A549 (cell line): ENCODE data around the gene RHEB. TPM values are rescaled to one million over a fixed set of nuclear protein-coding genes. Genes with fewer than 3 reads are reported as not detected.

Experiments used
- ATAC-seq, 2 experiments: fragments of 200-7000 bp in 1 of 2; fragments of >200 bp in 1 of 2; cut with Nextera tagmentation in 1 of 2; cut with Tn5 transposase in 1 of 2; 3 replicates each; pipeline versions ENCODE4 v1.8.0 to v1.9.1; 2018 to 2020; ENCODE audit warnings: mild to moderate bottlenecking in 1 of 2, moderate library complexity in 1 of 2
- CTCF ChIA-PET: fragments of 300-600 bp; sonication (Branson Sonifier 250); formaldehyde crosslinking; extraction: SDS; loops from one replicate; lab custom pipeline; 2021; ENCODE audit warnings: antibody characterized with exemption, inconsistent platforms; lab: Yijun Ruan, JAX
- POLR2A ChIA-PET: fragments of 350-600 bp; formaldehyde crosslinking; extraction: SDS; loops from one replicate; lab custom pipeline; 2021; ENCODE audit warnings: antibody characterized with exemption, inconsistent platforms; lab: Yijun Ruan, JAX
- DNase-seq, 2 experiments: peaks; one replicate each; pipeline versions ENCODE4 v3.0.0 to v3.0.0-alpha.2; 2011 to 2016; ENCODE audit warnings: low read depth in 1 of 2, low spot score in 1 of 2
- FAIRE-seq: peaks from 2 replicates; lab custom pipeline; 2011; peaks lifted over from hg19 to GRCh38; lab: Jason Lieb, UNC
- H3K27ac ChIP-seq, 2 experiments: fragments of >200 bp; sonication (Bioruptor Twin); formaldehyde crosslinking; 3 replicates each; pipeline ENCODE4 v1.5.1; 2016 to 2017
- H3K4me1 ChIP-seq: fragments of >200 bp; sonication (Bioruptor Twin); formaldehyde crosslinking; 3 replicates; pipeline ENCODE4 v1.6.1; 2016
- H3K4me2 ChIP-seq: fragments of >200 bp; sonication (Bioruptor Twin); formaldehyde crosslinking; 3 replicates; pipeline ENCODE4 v1.6.1; 2016
- H3K4me3 ChIP-seq: fragments of >200 bp; sonication (Bioruptor Twin); formaldehyde crosslinking; 3 replicates; pipeline ENCODE4 v1.5.1; 2016
- H3K9me3 ChIP-seq: fragments of >200 bp; sonication (Bioruptor Twin); formaldehyde crosslinking; 3 replicates; pipeline ENCODE4 v1.6.1; 2016
- BCL3 ChIP-seq: fragments of >200 bp; sonication (Bioruptor Twin); formaldehyde crosslinking; IDR thresholded peaks from 3 replicates; pipeline ENCODE4 v1.6.1; 2016
- CBX2 ChIP-seq: fragments of 200-600 bp; sonication (generic); IDR thresholded peaks from 2 replicates; pipeline ENCODE4 v1.6.1; 2016; ENCODE audit warnings: low read depth, mild to moderate bottlenecking, borderline replicate concordance
- CBX8 ChIP-seq: fragments of 200-600 bp; sonication (generic); IDR thresholded peaks from 2 replicates; pipeline ENCODE4 v1.6.1; 2016
- CTCF ChIP-seq: fragments of >200 bp; sonication (Bioruptor Twin); formaldehyde crosslinking; IDR thresholded peaks from 3 replicates; pipeline ENCODE4 v1.5.1; 2016
- EHMT2 ChIP-seq: fragments of 200-600 bp; sonication (generic); IDR thresholded peaks from 2 replicates; pipeline ENCODE4 v1.6.1; 2016; ENCODE audit warnings: antibody characterized with exemption, low read depth, mild to moderate bottlenecking, moderate library complexity
- EP300 ChIP-seq, 2 experiments: fragments of >200 bp; sonication (Bioruptor Twin); formaldehyde crosslinking; IDR thresholded peaks; 2 replicates in 1 of 2; 3 replicates in 1 of 2; pipeline ENCODE4 v1.6.1; 2016 to 2017
- FOXS1 ChIP-seq: fragments of 250-450 bp; sonication (Bioruptor Pico); IDR thresholded peaks from 2 replicates; pipeline ENCODE4 v1.5.0; 2020; ENCODE audit warnings: mild to moderate bottlenecking, moderate library complexity
- GATA3 ChIP-seq: IDR thresholded peaks from 2 replicates; pipeline ENCODE4 v1.6.1; 2012; ENCODE audit warnings: borderline replicate concordance
- HOXA7 ChIP-seq: fragments of 250-450 bp; sonication (Bioruptor Pico); IDR thresholded peaks from 2 replicates; pipeline ENCODE4 v1.5.0; 2020; ENCODE audit warnings: mild to moderate bottlenecking, moderate library complexity
- HOXB13 ChIP-seq: fragments of 250-450 bp; sonication (Bioruptor Pico); IDR thresholded peaks from 2 replicates; pipeline ENCODE4 v1.5.0; 2020; ENCODE audit warnings: low read depth, mild to moderate bottlenecking, moderate library complexity
- HOXB5 ChIP-seq: fragments of 250-450 bp; sonication (Bioruptor Pico); IDR thresholded peaks from 2 replicates; pipeline ENCODE4 v1.5.0; 2020; ENCODE audit warnings: mild to moderate bottlenecking, moderate library complexity
- JUN ChIP-seq, 2 experiments: fragments of >200 bp; sonication (Bioruptor Twin); formaldehyde crosslinking; IDR thresholded peaks; 2 replicates in 1 of 2; 3 replicates in 1 of 2; pipeline ENCODE4 v1.6.1; 2016 to 2017
- MAZ ChIP-seq: fragments of 150-350 bp; IDR thresholded peaks from 2 replicates; pipeline ENCODE4 v1.6.1; 2014; ENCODE audit warnings: antibody characterized with exemption, low read depth, low read length, borderline replicate concordance
- NFE2L2 ChIP-seq: fragments of 150-350 bp; conservative IDR thresholded peaks from 2 replicates; pipeline ENCODE4 v1.6.1; 2014; ENCODE audit warnings: low read length
- NPAS2 ChIP-seq: fragments of 250-450 bp; sonication (Bioruptor Pico); IDR thresholded peaks from 2 replicates; pipeline ENCODE4 v1.8.0; 2022; ENCODE audit warnings: mild to moderate bottlenecking, moderate library complexity, borderline replicate concordance
- POLR2AphosphoS2 ChIP-seq: conservative IDR thresholded peaks from 2 replicates; pipeline ENCODE4 v1.6.1; 2012; ENCODE audit warnings: low read length, improper control_type of control experiment, inconsistent platforms
- RAD21 ChIP-seq, 2 experiments: fragments of >200 bp in 1 of 2; sonication (Bioruptor Twin) in 1 of 2; formaldehyde crosslinking in 1 of 2; IDR thresholded peaks in 1 of 2; conservative IDR thresholded peaks in 1 of 2; 2 replicates in 1 of 2; 3 replicates in 1 of 2; pipeline ENCODE4 v1.6.1; 2012 to 2018; ENCODE audit warnings: inconsistent platforms in 1 of 2
- REST ChIP-seq: fragments of 200-600 bp; sonication (generic); IDR thresholded peaks from 2 replicates; pipeline ENCODE4 v1.6.1; 2016; ENCODE audit warnings: antibody characterized with exemption, mild to moderate bottlenecking, moderate library complexity
- SREBF2 ChIP-seq: fragments of 450-650 bp; IDR thresholded peaks from 2 replicates; pipeline ENCODE4 v1.6.1; 2014; ENCODE audit warnings: mild to moderate bottlenecking, moderate library complexity
- ZC3H11A ChIP-seq: fragments of 450-650 bp; IDR thresholded peaks from 2 replicates; pipeline ENCODE4 v1.6.1; 2014; ENCODE audit warnings: antibody characterized with exemption, mild to moderate bottlenecking
- ZSCAN20 ChIP-seq: fragments of 250-450 bp; sonication (Bioruptor Pico); IDR thresholded peaks from 2 replicates; pipeline ENCODE4 v1.8.0; 2022; ENCODE audit warnings: mild to moderate bottlenecking, moderate library complexity
- WGBS: methylation state at CpG from one replicate; pipeline ENCODE4 v1.1.6; 2017; ENCODE audit errors: missing lambda C conversion rate; 5-methylcytosine and 5-hydroxymethylcytosine counted together
- polyA plus RNA-seq, 4 experiments: library from polyadenylated mRNA; depleted of rRNA in 3 of 4; stranded (reverse); fragments of >200 nt; fragmentation: RNase III in 1 of 4; extraction: RNeasy Plus Mini Kit Qiagen cat#74134 plus additional on column Dnase treatment in 1 of 4; gene quantifications; 2 replicates in 3 of 4; 3 replicates in 1 of 4; pipeline ENCODE4 v1.2.3, GENCODE V29; 2011 to 2017

Gene RHEB
- polyA plus RNA-seq, 2 of the 4 experiments (the other 2 are of a cell fraction), result 110 to 198 TPM

GRCh38 chr7:151514461-151515275, 5.0 kb downstream of the RHEB start (continued):
- TF ChIP-seq BCL3 (no peak), EP300 (IDR thresholded peaks at IDR 0.05) (no peak), JUN (IDR thresholded peaks at IDR 0.05) (no peak), NFE2L2 (no peak), RAD21 (conservative IDR thresholded peaks at IDR 0.05 in 1 of 2, IDR thresholded peaks at IDR 0.05 in 1 of 2) (no peak), CBX2 (no peak), NPAS2 (no peak)

GRCh38 chr7:151513133-151513532, 6.6 kb downstream of the RHEB start:
- WGBS, result 90% methylated on average over 1 of the region's 1 CpG
- TF ChIP-seq BCL3 (no peak), EHMT2 (no peak), HOXA7 (CRISPR knock-in tag) (no peak), POLR2AphosphoS2 (no peak), FOXS1 (no peak), GATA3 (no peak), ZC3H11A (no peak), REST (no peak), HOXB13 (no peak), SREBF2 (no peak), NPAS2 (no peak), CTCF (no peak), CBX8 (no peak), MAZ (no peak), ZSCAN20 (CRISPR knock-in tag) (no peak), HOXB5 (CRISPR knock-in tag) (no peak)
- TF ChIP-seq, all 56 proteins: peak for 0
- Histone ChIP-seq H3K4me1 (peaks cover 35% of the 10 kb centered on the region), H3K9me3 (no peaks in the 10 kb centered on the region), H3K4me3 (no peak overlapping the region), H3K27ac (no peak overlapping the region), H3K4me2 (no peak overlapping the region)
- no peak for DNase-seq
- no peak for FAIRE-seq
- no peak for ATAC-seq
- ChIA-PET POLR2A (no interaction called here), CTCF (interaction anchor here (0.5 kb wide), 1 partner anchor 389 kb away, joined by 3 read pairs; no protein-coding TSS in a partner anchor)
